H1 (cell line): ENCODE results near the gene C15orf61. TPM values are rescaled to one million over a fixed set of nuclear protein-coding genes. Genes with fewer than 3 reads are reported as not detected.

Source experiments
- BRCA1 ChIP-seq: IDR thresholded peaks from 2 replicates; pipeline ENCODE4 v1.6.1; 2012; ENCODE audit warnings: low read depth, low read length, improper control_type of control experiment
- CHD1 ChIP-seq: IDR thresholded peaks from 2 replicates; pipeline ENCODE4 v1.6.1; 2012; ENCODE audit warnings: low read depth, low read length, improper control_type of control experiment
- EGR1 ChIP-seq: IDR thresholded peaks from 2 replicates; pipeline ENCODE4 v1.6.1; 2011; ENCODE audit warnings: low read depth, low read length, borderline replicate concordance
- KDM4A ChIP-seq: IDR thresholded peaks from one replicate; pipeline ENCODE4 v1.7.1; 2012; ENCODE audit warnings: low read depth, mild to moderate bottlenecking, moderate library complexity, low read length, inconsistent platforms; ENCODE audit not compliant: severe bottlenecking
- RNF2 ChIP-seq: fragments of 200-900, 300-1000 bp; sonication (generic); IDR thresholded peaks from 2 replicates; pipeline ENCODE4 v1.7.1; 2016; ENCODE audit warnings: borderline replicate concordance, low read depth, mild to moderate bottlenecking, antibody characterized with exemption, low read length; ENCODE audit not compliant: poor library complexity, severe bottlenecking; ENCODE audit errors: missing control alignments
- SIRT6 ChIP-seq: IDR thresholded peaks from one replicate; pipeline ENCODE4 v1.7.1; 2012; ENCODE audit warnings: low read length, inconsistent platforms
- SP2 ChIP-seq: IDR thresholded peaks from 2 replicates; pipeline ENCODE4 v1.6.1; 2012; ENCODE audit warnings: mild to moderate bottlenecking, low read length, inconsistent platforms
- polyA plus RNA-seq, 7 experiments: library from polyadenylated mRNA; depleted of rRNA in 3 of 7; stranded (reverse) in 5 of 7; unstranded in 2 of 7; fragments of >200 nt in 5 of 7; fragments of 200-250 nt in 2 of 7; gene quantifications; 1 replicate in 5 of 7; 2 replicates in 1 of 7; 4 replicates in 1 of 7; pipeline versions ENCODE4 v1.2.1 to v1.2.3, GENCODE V29; 2011 to 2013; ENCODE audit warnings: missing spikeins in 2 of 7, mixed read lengths in 2 of 7
- total RNA-seq: library from RNA; stranded (reverse); fragmentation: NEBNext Ultra II Directional; extraction: Animal tissue kit (Norgen Biotek cat#: 25700); gene quantifications from 2 replicates; pipeline ENCODE4 v1.2.1, GENCODE V29; 2021
- TF ChIP-seq, protein P1 (sequence below): IDR thresholded peaks from 2 replicates; pipeline ENCODE4 v1.6.1; 2012; ENCODE audit warnings: inconsistent platforms

C15orf61 gene
- total and polyA plus RNA-seq, 2 of the 8 experiments (the other 6 are each of a cell fraction or from before 2014, with no cell fraction given), result 1.7 to 2.0 TPM

DNA sequence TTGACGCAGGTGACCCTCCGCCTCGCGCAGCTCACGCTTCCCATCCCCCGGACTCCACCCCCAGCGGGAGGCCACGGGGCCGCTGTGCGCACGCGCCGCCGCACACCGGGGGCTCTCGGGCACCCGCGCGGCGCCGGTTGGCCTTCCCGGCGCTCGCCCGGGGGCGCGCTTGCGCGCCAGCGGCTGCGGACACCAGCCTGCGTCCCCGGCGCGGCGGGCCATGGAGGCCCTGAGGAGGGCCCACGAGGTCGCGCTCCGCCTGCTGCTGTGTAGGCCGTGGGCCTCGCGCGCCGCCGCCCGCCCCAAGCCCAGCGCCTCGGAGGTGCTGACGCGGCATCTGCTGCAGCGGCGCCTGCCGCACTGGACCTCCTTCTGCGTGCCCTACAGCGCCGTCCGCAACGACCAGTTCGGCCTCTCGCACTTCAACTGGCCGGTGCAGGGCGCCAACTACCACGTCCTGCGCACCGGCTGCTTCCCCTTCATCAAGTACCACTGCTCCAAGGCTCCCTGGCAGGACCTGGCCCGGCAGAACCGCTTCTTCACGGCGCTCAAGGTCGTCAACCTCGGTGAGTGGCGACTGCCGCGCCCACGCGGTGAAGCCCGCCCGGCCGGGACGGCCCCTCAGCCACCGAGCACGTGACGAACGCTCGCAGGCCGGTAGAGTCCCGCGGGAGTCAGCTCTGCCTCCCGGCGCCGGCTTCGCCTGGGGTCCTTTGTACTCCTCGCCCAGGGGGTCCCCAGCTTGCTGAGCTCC lies at the start of gene C15orf61 (continued):
- TF ChIP-seq, protein P1, sequence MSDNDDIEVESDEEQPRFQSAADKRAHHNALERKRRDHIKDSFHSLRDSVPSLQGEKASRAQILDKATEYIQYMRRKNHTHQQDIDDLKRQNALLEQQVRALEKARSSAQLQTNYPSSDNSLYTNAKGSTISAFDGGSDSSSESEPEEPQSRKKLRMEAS, result peak; percentile 94
- TF ChIP-seq EGR1 (peak; percentile 50; the same call in 1 of the 2 replicates), SP2 (no peak), SIRT6 (no peak), BRCA1 (peak; percentile 36; the same call in 1 of the 2 replicates), RNF2 (peak; percentile 33), KDM4A (peak; percentile 99), CHD1 (no peak)
